Neuronal stem cell (in vitro differentiated cells): ENCODE data around the gene SLC32A1.

Experiments
- DNase-seq: peaks from one replicate; pipeline ENCODE4 v3.0.0-alpha.2; 2013; ENCODE audit warnings: low spot score
- H2AFZ ChIP-seq: one replicate; pipeline ENCODE4 v1.6.1; 2013; ENCODE audit warnings: mild to moderate bottlenecking, low read length, inconsistent platforms
- H2AK5ac ChIP-seq: 2 replicates; pipeline ENCODE4 v1.6.1; 2013; ENCODE audit warnings: low read depth, mild to moderate bottlenecking, inconsistent platforms, low read length, moderate library complexity, mixed read lengths
- H2BK120ac ChIP-seq: 2 replicates; pipeline ENCODE4 v1.6.1; 2013; ENCODE audit warnings: low read depth, mild to moderate bottlenecking, inconsistent platforms, low read length, moderate library complexity, mixed read lengths
- H2BK12ac ChIP-seq: one replicate; pipeline ENCODE4 v1.6.1; 2013; ENCODE audit warnings: low read length, inconsistent platforms
- H2BK15ac ChIP-seq: 2 replicates; pipeline ENCODE4 v1.6.1; 2013; ENCODE audit warnings: mild to moderate bottlenecking, low read length, inconsistent platforms, mixed read lengths
- H2BK5ac ChIP-seq: one replicate; pipeline ENCODE4 v1.6.1; 2013; ENCODE audit warnings: inconsistent platforms, mild to moderate bottlenecking, low read length, moderate library complexity
- H3K14ac ChIP-seq: one replicate; pipeline ENCODE4 v1.6.1; 2013; ENCODE audit warnings: low read length, inconsistent platforms
- H3K18ac ChIP-seq: 2 replicates; pipeline ENCODE4 v1.6.1; 2013; ENCODE audit warnings: low read length, inconsistent platforms
- H3K23ac ChIP-seq: 2 replicates; pipeline ENCODE4 v1.6.1; 2013; ENCODE audit warnings: low read depth, mild to moderate bottlenecking, mixed read lengths, low read length, inconsistent platforms; ENCODE audit not compliant: poor library complexity
- H3K27ac ChIP-seq: replicated peaks from 3 replicates; pipeline ENCODE4 v1.5.1; 2013; ENCODE audit warnings: low read length, inconsistent platforms
- H3K27me3 ChIP-seq, 3 experiments: 2 replicates each; pipeline ENCODE4 v1.6.1; 2013; ENCODE audit warnings: low read length in 3 of 3, mild to moderate bottlenecking in 2 of 3, inconsistent platforms in 1 of 3, low read depth in 1 of 3, mixed read lengths in 1 of 3, moderate library complexity in 1 of 3; ENCODE audit not compliant: control insufficient read depth in 3 of 3, insufficient read depth in 3 of 3
- H3K36me3 ChIP-seq, 2 donors: replicated peaks in 1 of 2; 2 replicates each; pipeline ENCODE4 v1.6.1; 2013; ENCODE audit warnings: low read length in 2 of 2; ENCODE audit not compliant: control insufficient read depth in 2 of 2, insufficient read depth in 2 of 2
- H3K4ac ChIP-seq: 2 replicates; pipeline ENCODE4 v1.6.1; 2013; ENCODE audit warnings: inconsistent platforms, mild to moderate bottlenecking, low read length, moderate library complexity
- H3K4me1 ChIP-seq, 2 donors: 1 replicate in 1 of 2; 2 replicates in 1 of 2; pipeline ENCODE4 v1.6.1; 2013; ENCODE audit warnings: low read length in 2 of 2, low read depth in 1 of 2; ENCODE audit not compliant: control insufficient read depth in 2 of 2, insufficient read depth in 1 of 2
- H3K4me2 ChIP-seq: one replicate; pipeline ENCODE4 v1.6.1; 2013; ENCODE audit warnings: mild to moderate bottlenecking, low read length, inconsistent platforms; ENCODE audit not compliant: insufficient read depth, poor library complexity, severe bottlenecking
- H3K4me3 ChIP-seq, 2 donors: 2 replicates each; pipeline ENCODE4 v1.5.1; 2013; ENCODE audit warnings: low read length in 2 of 2, mild to moderate bottlenecking in 2 of 2, inconsistent platforms in 1 of 2, moderate library complexity in 1 of 2
- H3K79me1 ChIP-seq: one replicate; pipeline ENCODE4 v1.6.1; 2013; ENCODE audit warnings: low read depth, mild to moderate bottlenecking, inconsistent platforms, low read length, moderate library complexity
- H3K9ac ChIP-seq: one replicate; pipeline ENCODE4 v1.6.1; 2013; ENCODE audit warnings: mild to moderate bottlenecking, low read depth, low read length, inconsistent platforms; ENCODE audit not compliant: poor library complexity
- H3K9me3 ChIP-seq, 2 donors: replicated peaks in 1 of 2; 2 replicates each; pipeline versions ENCODE3 to v1.6.1; 2013; ENCODE audit warnings: low read length in 2 of 2, mild to moderate bottlenecking in 2 of 2, inconsistent platforms in 1 of 2, low read depth in 1 of 2, mixed read lengths in 1 of 2, moderate library complexity in 1 of 2; ENCODE audit not compliant: control insufficient read depth in 2 of 2, insufficient read depth in 1 of 2
- H4K8ac ChIP-seq: one replicate; pipeline ENCODE4 v1.6.1; 2013; ENCODE audit warnings: low read depth, mild to moderate bottlenecking, inconsistent platforms, low read length, moderate library complexity
- H4K91ac ChIP-seq: one replicate; pipeline ENCODE4 v1.6.1; 2013; ENCODE audit warnings: low read length, low read depth, mild to moderate bottlenecking, inconsistent platforms; ENCODE audit not compliant: poor library complexity
- WGBS, 2 donors: extraction: QIAGEN DNeasy Blood & Tissue Kit; methylation state at CpG; one replicate each; pipeline ENCODE4 v1.1.7; 2013; ENCODE audit warnings: missing lambda C conversion rate in 2 of 2, mixed read lengths in 1 of 2; ENCODE audit not compliant: insufficient read length in 2 of 2, insufficient replicate concordance in 1 of 2; ENCODE audit errors: extremely low coverage in 2 of 2; 5-methylcytosine and 5-hydroxymethylcytosine counted together

Gene SLC32A1

DNA sequence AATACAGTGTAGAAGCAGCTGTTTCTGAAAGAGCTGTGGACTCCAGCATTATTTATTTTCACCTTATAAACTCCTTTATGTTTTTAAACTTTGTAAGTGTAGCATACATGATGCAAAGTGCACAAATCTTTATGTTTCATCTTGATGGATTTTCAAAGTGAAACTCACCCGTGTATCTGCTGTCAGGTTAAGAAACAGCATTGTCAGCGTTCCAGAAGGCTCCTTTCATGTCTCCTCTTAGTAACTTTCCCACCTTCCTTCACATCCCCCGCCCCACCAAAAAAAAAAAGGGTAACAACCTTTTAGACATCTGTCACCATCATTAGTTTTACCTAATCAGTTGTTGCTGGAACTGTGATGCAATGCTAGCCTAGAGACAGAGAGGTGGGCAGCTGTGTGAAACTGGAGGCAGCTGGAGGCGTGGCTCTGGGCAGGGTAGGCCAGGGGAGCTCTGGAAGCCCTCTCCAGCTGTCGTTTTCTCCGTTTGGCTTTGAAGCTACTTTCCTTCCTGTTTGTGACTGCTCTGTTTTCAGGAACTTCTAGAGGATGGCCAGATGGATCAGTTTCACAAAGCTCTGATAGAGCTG, 31.1 kb downstream of the SLC32A1 start:
- H3K14ac ChIP-seq: no peak overlapping the region
- H3K4ac ChIP-seq: no peak overlapping the region
- H3K4me3 ChIP-seq: no peak overlapping the region
- H3K9ac ChIP-seq: no peak overlapping the region
- no peak overlapping the region for H3K27ac ChIP-seq
- no peak overlapping the region for H3K4me2 ChIP-seq
- no peak overlapping the region for H2BK12ac ChIP-seq
- WGBS, 2 donors: no CpG with 5 or more reads among the region's 6 CpGs
- H3K9me3 ChIP-seq: no peaks in the 10 kb centered on the region
- no peak overlapping the region for H4K8ac ChIP-seq
- no peaks in the 10 kb centered on the region for H3K79me1 ChIP-seq
- H4K91ac ChIP-seq: no peak overlapping the region
- H3K4me1 ChIP-seq: no peaks in the 10 kb centered on the region
- no peak overlapping the region for H3K23ac ChIP-seq
- DNase-seq: no peak
- peaks cover 22 to 89% of the 10 kb centered on the region in 2 donors for H3K36me3 ChIP-seq
- H2AK5ac ChIP-seq: no peak overlapping the region
- no peak overlapping the region for H3K18ac ChIP-seq
- no peak overlapping the region for H2BK120ac ChIP-seq
- H2AFZ ChIP-seq: no peak overlapping the region
- H2BK15ac ChIP-seq: no peak overlapping the region
- H2BK5ac ChIP-seq: no peak overlapping the region
- H3K27me3 ChIP-seq: no peaks in the 10 kb centered on the region

DNA sequence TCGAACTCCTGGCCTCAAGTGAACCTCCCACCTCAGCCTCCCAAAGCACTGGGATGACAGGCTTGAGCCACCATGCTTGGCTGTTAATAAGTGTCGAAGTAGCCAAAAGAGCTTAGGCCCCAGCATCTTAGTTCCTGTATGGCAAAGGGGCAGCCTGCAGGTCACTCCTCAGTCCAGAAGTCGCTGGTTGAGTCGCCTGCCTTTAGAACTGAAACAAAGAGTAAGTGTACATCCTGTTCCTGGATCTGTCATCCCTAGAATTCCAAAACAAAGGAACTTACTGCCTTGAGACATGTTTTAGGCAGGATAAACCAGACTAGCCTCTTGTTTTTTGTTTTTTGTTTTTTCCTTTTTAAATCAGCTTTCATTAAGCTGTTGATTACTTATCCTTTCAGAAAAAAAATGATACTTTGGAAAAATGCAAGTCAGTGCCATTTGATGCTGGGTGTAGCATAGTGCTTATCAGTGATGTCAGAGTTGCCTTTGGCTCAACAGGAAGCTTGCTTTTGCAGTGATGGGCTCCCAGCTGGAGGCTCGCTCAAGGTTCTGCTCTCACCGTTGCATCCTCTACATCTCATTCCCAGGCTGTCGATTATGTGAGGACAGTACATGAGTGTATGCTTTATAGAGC, 33.0 kb downstream of the SLC32A1 start:
- H2BK5ac ChIP-seq: no peak overlapping the region
- H3K9me3 ChIP-seq: no peaks in the 10 kb centered on the region
- no peak overlapping the region for H3K18ac ChIP-seq
- no peak overlapping the region for H2AK5ac ChIP-seq
- peaks cover 28 to 92% of the 10 kb centered on the region in 2 donors for H3K36me3 ChIP-seq
- no peak overlapping the region for H2BK12ac ChIP-seq
- H3K79me1 ChIP-seq: no peaks in the 10 kb centered on the region
- no peak overlapping the region for H3K23ac ChIP-seq
- H3K14ac ChIP-seq: no peak overlapping the region
- no peaks in the 10 kb centered on the region for H3K4me1 ChIP-seq
- no peak overlapping the region for H3K4ac ChIP-seq
- H3K27me3 ChIP-seq: no peaks in the 10 kb centered on the region
- no peak overlapping the region for H3K4me3 ChIP-seq
- H3K9ac ChIP-seq: no peak overlapping the region
- H3K4me2 ChIP-seq: no peak overlapping the region
- WGBS, 2 donors: no CpG with 5 or more reads among the region's 7 CpGs
- H4K91ac ChIP-seq: no peak overlapping the region
- H4K8ac ChIP-seq: no peak overlapping the region
- no peak for DNase-seq
- no peak overlapping the region for H2BK120ac ChIP-seq
- H3K27ac ChIP-seq: no peak overlapping the region
- no peak overlapping the region for H2AFZ ChIP-seq
- no peak overlapping the region for H2BK15ac ChIP-seq

- H2BK15ac ChIP-seq: no peak overlapping the region
- H2BK120ac ChIP-seq: no peak overlapping the region
- no peak overlapping the region for H3K4ac ChIP-seq
- H2BK12ac ChIP-seq: no peak overlapping the region
- no peak overlapping the region for H4K91ac ChIP-seq
- H3K14ac ChIP-seq: no peak overlapping the region
- DNase-seq: no peak
- H3K27me3 ChIP-seq: no peaks in the 10 kb centered on the region
- H3K18ac ChIP-seq: no peak overlapping the region
- no peaks in the 10 kb centered on the region for H3K9me3 ChIP-seq
- no peak overlapping the region for H3K27ac ChIP-seq
- H3K4me2 ChIP-seq: no peak overlapping the region
- H3K23ac ChIP-seq: no peak overlapping the region
- no peak overlapping the region for H3K4me3 ChIP-seq
- peaks cover 32 to 92% of the 10 kb centered on the region in 2 donors for H3K36me3 ChIP-seq
- H2AK5ac ChIP-seq: no peak overlapping the region
- no peak overlapping the region for H3K9ac ChIP-seq
- no CpG with 5 or more reads among the region's 7 CpGs for WGBS, 2 donors
- H3K79me1 ChIP-seq: no peaks in the 10 kb centered on the region
- H4K8ac ChIP-seq: no peak overlapping the region
- no peak overlapping the region for H2BK5ac ChIP-seq
- H3K4me1 ChIP-seq: no peaks in the 10 kb centered on the region
- H2AFZ ChIP-seq: no peak overlapping the region
Measured at GRCh38 chr20:38759106-38759505, 34.8 kb downstream of the SLC32A1 start.

DNA sequence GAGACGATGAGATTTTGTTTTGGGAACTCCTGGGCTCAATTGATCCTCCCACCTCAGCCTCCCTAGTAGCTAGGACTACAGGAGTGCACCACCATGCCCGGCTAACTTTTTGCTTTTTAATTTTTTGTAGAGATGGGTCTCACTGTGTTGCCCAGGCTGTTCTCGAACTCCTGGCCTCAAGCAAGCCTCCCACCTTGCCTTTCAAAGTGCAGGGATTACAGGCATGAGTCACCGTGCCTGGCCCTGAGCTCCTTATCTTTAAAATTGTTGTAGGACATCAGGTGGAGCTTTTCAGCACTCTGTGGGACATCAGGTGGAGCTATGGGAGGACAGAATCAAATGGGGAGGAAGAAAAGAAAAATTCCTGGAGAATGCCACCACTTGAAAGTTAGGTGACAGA, 36.7 kb downstream of the SLC32A1 start:
- no peak overlapping the region for H4K91ac ChIP-seq
- H3K4me3 ChIP-seq: no peak overlapping the region
- H2BK15ac ChIP-seq: no peak overlapping the region
- no peaks in the 10 kb centered on the region for H3K79me1 ChIP-seq
- H3K14ac ChIP-seq: no peak overlapping the region
- H3K9me3 ChIP-seq: no peaks in the 10 kb centered on the region
- no peak overlapping the region for H3K4me2 ChIP-seq
- no peak overlapping the region for H2BK12ac ChIP-seq
- no peak overlapping the region for H3K18ac ChIP-seq
- no peak overlapping the region for H2AFZ ChIP-seq
- peaks cover 28 to 95% of the 10 kb centered on the region in 2 donors for H3K36me3 ChIP-seq
- H2BK5ac ChIP-seq: no peak overlapping the region
- no peak overlapping the region for H2BK120ac ChIP-seq
- no peak overlapping the region for H3K27ac ChIP-seq
- WGBS, 2 donors: no CpG with 5 or more reads among the region's 4 CpGs
- no peak overlapping the region for H3K23ac ChIP-seq
- no peak overlapping the region for H3K4ac ChIP-seq
- no peak overlapping the region for H4K8ac ChIP-seq
- no peak overlapping the region for H3K9ac ChIP-seq
- H3K4me1 ChIP-seq: no peaks in the 10 kb centered on the region
- H3K27me3 ChIP-seq: no peaks in the 10 kb centered on the region
- no peak for DNase-seq
- no peak overlapping the region for H2AK5ac ChIP-seq
